Measurements from ENCODE around the gene ZNF143. TPM values are rescaled to one million over a fixed set of nuclear protein-coding genes. Genes with fewer than 3 reads are reported as not detected.
"Not testable (repeated sequence)": the region's sequence is repeated elsewhere in the genome, so short reads cannot be mapped to it uniquely, and the experiment has no call there.

Gene ZNF143
- total RNA-seq, 3 donors from 2014 or later (not counting 1 experiment from before 2014, with no cell fraction given), result 27.4 to 32.7 (median 32.6) TPM

DNA sequence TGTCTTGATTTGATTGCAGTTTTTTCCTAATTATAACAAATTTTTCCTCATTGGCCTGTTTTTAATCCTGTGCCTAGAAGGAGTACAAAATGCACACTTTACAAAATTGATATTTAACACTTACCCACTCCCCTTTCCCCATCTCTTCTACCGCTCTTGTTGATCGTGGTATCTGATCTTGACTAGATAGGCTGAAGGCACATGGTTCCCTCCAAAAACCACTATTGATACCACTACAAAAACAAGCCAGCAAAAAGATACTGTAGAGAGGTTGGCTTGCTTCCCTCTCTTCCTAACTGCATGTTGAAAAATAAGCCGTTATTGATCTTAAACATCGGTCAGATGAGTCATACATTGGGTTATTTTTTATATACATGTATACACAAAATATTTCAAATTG lies 14.6 kb upstream of the ZNF143 start:
- Mint-ChIP-seq H3K9me3 (no peaks in the 10 kb centered on the region), H3K36me3 (no peaks in the 10 kb centered on the region), H3K4me1 (no peaks in the 10 kb centered on the region), H3K27ac (peak overlapping the region in 1 of 2 donors; percentile 12), H3K27me3 (ENCODE audit: low read depth in 2 of 2) (no peaks in the 10 kb centered on the region), H3K4me3 (no peak overlapping the region)
- no peak overlapping the region for H3K4me3 ChIP-seq (ENCODE audit: low read length)
- TF ChIP-seq, protein P1, sequence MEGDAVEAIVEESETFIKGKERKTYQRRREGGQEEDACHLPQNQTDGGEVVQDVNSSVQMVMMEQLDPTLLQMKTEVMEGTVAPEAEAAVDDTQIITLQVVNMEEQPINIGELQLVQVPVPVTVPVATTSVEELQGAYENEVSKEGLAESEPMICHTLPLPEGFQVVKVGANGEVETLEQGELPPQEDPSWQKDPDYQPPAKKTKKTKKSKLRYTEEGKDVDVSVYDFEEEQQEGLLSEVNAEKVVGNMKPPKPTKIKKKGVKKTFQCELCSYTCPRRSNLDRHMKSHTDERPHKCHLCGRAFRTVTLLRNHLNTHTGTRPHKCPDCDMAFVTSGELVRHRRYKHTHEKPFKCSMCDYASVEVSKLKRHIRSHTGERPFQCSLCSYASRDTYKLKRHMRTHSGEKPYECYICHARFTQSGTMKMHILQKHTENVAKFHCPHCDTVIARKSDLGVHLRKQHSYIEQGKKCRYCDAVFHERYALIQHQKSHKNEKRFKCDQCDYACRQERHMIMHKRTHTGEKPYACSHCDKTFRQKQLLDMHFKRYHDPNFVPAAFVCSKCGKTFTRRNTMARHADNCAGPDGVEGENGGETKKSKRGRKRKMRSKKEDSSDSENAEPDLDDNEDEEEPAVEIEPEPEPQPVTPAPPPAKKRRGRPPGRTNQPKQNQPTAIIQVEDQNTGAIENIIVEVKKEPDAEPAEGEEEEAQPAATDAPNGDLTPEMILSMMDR (IDR thresholded peaks at IDR 0.05), result no peak
- no peak overlapping the region for H3K27ac ChIP-seq (ENCODE audit: low read length)
- H3K27me3 ChIP-seq (ENCODE audit: control insufficient read depth, insufficient read depth, low read length), result no peaks in the 10 kb centered on the region
- ATAC-seq (no peak), DNase-seq (no peak)
- peaks cover 26% of the 10 kb centered on the region for H3K36me3 ChIP-seq (ENCODE audit: control insufficient read depth, insufficient read depth, low read length)
- no peaks in the 10 kb centered on the region for H3K9me3 ChIP-seq (ENCODE audit: control insufficient read depth, insufficient read depth, low read length)
- intact Hi-C loops (cut with micrococcal nuclease), result no loop called here
- 33% methylated on average over 2 of the region's 4 CpGs for WGBS (ENCODE audit: insufficient coverage)
- H3K4me1 ChIP-seq (ENCODE audit: control insufficient read depth, insufficient read depth, low read length), result no peaks in the 10 kb centered on the region

DNA sequence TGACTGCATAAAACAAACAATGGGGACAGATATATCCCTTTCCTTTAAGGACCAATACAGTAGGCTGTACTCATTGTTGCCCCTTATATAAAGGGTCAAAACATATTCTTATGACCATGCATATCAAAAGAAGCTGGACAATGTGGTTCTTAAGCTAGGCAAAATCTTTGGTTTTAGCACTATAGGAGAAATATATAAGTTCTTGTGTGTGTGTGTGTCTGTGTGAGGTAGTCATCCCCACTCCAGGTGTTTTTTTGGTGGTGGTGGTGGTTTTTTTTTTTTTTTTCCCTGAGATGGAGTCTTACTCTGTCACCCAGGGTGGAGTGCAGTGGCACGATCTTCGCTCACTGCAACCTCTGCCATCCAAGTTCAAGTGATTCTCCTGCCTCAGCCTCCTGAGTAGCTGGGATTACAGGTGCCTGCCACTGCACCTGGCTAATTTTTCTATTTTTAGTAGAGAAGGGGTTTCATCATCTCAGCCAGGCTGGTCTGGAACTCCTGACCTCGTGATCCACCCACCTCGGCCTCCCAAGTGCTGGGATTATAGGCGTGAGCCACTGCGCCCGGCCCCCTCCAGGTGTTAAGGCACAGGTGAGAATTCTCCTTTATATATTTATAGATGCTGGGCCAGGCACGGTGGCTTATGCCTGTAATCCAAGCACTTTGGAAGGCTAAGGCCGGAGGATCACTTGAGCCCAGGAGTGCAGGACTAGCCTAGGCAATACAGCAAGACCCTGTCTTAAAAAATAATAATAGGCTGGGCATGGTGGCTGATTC lies 12.0 kb upstream of the ZNF143 start:
- peaks cover 9% of the 10 kb centered on the region for H3K9me3 ChIP-seq (ENCODE audit: control insufficient read depth, insufficient read depth, low read length)
- TF ChIP-seq, protein P1 (IDR thresholded peaks at IDR 0.05), result no peak
- H3K27ac ChIP-seq (ENCODE audit: low read length), result no peak overlapping the region
- H3K36me3 ChIP-seq (ENCODE audit: control insufficient read depth, insufficient read depth, low read length), result peaks cover 9% of the 10 kb centered on the region
- Mint-ChIP-seq H3K4me3 (no peak overlapping the region), H3K4me1 (no peaks in the 10 kb centered on the region), H3K9me3 (peaks cover 0 to 4% of the 10 kb centered on the region in 2 donors), H3K36me3 (no peaks in the 10 kb centered on the region), H3K27me3 (ENCODE audit: low read depth in 2 of 2) (no peaks in the 10 kb centered on the region), H3K27ac (no peak overlapping the region)
- ATAC-seq (no peak), DNase-seq (no peak)
- no peaks in the 10 kb centered on the region for H3K4me1 ChIP-seq (ENCODE audit: control insufficient read depth, insufficient read depth, low read length)
- intact Hi-C loops (cut with micrococcal nuclease), result no loop called here
- H3K4me3 ChIP-seq (ENCODE audit: low read length), result no peak overlapping the region
- no peaks in the 10 kb centered on the region for H3K27me3 ChIP-seq (ENCODE audit: control insufficient read depth, insufficient read depth, low read length)
- whole genome bisulfite sequencing (ENCODE audit: insufficient coverage), result 97% methylated on average over 9 of the region's 9 CpGs

DNA sequence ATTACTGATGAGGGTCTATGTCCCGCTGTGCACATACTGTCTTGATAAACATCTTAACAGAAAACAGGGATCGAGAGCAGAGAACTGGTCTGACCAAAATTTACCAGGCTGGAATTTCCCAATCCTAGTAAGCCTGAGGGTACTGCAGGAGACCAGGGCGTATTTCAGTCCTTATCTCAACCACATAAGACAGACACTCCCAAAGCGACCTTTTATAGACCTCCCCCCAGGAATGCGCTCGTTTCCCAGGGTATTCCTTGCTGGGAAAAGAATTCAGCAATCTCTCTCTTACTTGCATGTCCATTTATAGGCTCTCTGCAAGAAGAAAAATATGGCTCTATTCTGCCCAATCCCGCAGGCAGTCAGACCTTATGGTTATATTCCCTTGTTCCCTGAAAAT lies 8.8 kb upstream of the ZNF143 start:
- H3K36me3 ChIP-seq (ENCODE audit: control insufficient read depth, insufficient read depth, low read length); H3K4me3 Mint-ChIP-seq; H3K4me1 ChIP-seq (ENCODE audit: control insufficient read depth, insufficient read depth, low read length); ATAC-seq; H3K4me1 Mint-ChIP-seq; DNase-seq; H3K27ac ChIP-seq (ENCODE audit: low read length); intact Hi-C loops (cut with micrococcal nuclease); H3K27me3 Mint-ChIP-seq (ENCODE audit: low read depth in 2 of 2); H3K36me3 Mint-ChIP-seq; H3K4me3 ChIP-seq (ENCODE audit: low read length); H3K27me3 ChIP-seq (ENCODE audit: control insufficient read depth, insufficient read depth, low read length); H3K27ac Mint-ChIP-seq; H3K9me3 ChIP-seq (ENCODE audit: control insufficient read depth, insufficient read depth, low read length); H3K9me3 Mint-ChIP-seq: not testable (repeated sequence)
- 94% methylated on average over 7 of the region's 7 CpGs for WGBS (ENCODE audit: insufficient coverage)

DNA sequence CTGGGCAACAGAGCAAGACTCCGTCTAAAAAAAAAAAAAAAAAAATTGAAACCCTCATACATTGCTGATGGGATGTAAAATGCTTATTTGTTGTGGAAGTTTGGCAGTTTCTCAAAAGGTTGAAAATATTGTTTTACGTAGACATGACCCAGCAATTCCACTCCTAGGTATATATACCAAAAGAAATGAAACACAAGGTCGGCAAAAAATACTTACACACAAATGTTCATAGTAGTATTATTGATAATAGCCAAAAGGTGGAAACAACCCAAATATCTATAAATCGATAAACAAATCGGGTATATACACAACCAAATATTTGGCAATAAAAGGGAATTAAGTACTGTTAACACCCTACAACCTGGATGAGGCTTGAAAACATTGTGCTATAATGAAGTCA lies 5.1 kb upstream of the ZNF143 start:
- DNase-seq (no peak), ATAC-seq (no peak)
- no peaks in the 10 kb centered on the region for H3K36me3 ChIP-seq (ENCODE audit: control insufficient read depth, insufficient read depth, low read length)
- H3K9me3 ChIP-seq (ENCODE audit: control insufficient read depth, insufficient read depth, low read length), result peaks cover 9% of the 10 kb centered on the region
- no peak overlapping the region for H3K4me3 ChIP-seq (ENCODE audit: low read length)
- Mint-ChIP-seq H3K4me1 (peaks cover 13% of the 10 kb centered on the region in 2 donors), H3K4me3 (no peak overlapping the region), H3K36me3 (no peaks in the 10 kb centered on the region), H3K27ac (no peak overlapping the region), H3K27me3 (ENCODE audit: low read depth in 2 of 2) (no peaks in the 10 kb centered on the region), H3K9me3 (peaks cover 0 to 4% of the 10 kb centered on the region in 2 donors)
- intact Hi-C loops (cut with micrococcal nuclease), result loop anchor here (5.0 kb wide), 1 partner anchor 1087 kb away; the partner anchor contains the start of gene RNF141
- H3K4me1 ChIP-seq (ENCODE audit: control insufficient read depth, insufficient read depth, low read length), result peaks cover 6% of the 10 kb centered on the region
- H3K27me3 ChIP-seq (ENCODE audit: control insufficient read depth, insufficient read depth, low read length), result no peaks in the 10 kb centered on the region
- H3K27ac ChIP-seq (ENCODE audit: low read length), result no peak overlapping the region
- TF ChIP-seq, protein P1 (IDR thresholded peaks at IDR 0.05), result no peak
- WGBS (ENCODE audit: insufficient coverage), result no CpG with 5 or more reads among the region's 5 CpGs

Data from natural killer cell (primary cell).